Measurements from ENCODE around the gene PEX11B.

PEX11B gene

GRCh38 chr1:145918144-145918991 lies at the start of gene PEX11B:
PEX11B (minus strand) TSS chr1:145918717; CDS start chr1:145918688, 29 bp downstream.
- H3K4me3 ChIP-seq (ENCODE audit: low read length) = peak within 1 kb of the TSS; percentile 95
- no peak for TF ChIP-seq CTCF (conservative IDR thresholded peaks at IDR 0.05; ENCODE audit: low read depth, low read length)
- peak; percentile 62 for DNase-seq (ENCODE audit: low read depth)

- TF ChIP-seq CTCF (conservative IDR thresholded peaks at IDR 0.05; ENCODE audit: low read depth, low read length) = no peak
- no peak for DNase-seq (ENCODE audit: low read depth)
These were observed 48.8 kb upstream of the PEX11B start for GRCh38 chr1:145967288-145967687.

GRCh38 chr1:145965119-145965744 lies 46.7 kb upstream of the PEX11B start:
- no peak for DNase-seq (ENCODE audit: low read depth)
- no peak for TF ChIP-seq CTCF (conservative IDR thresholded peaks at IDR 0.05; ENCODE audit: low read depth, low read length)
- H3K4me3 ChIP-seq (ENCODE audit: low read length) = peak overlapping the region; percentile 73

More at GRCh38 chr1:145967288-145967687, 48.8 kb upstream of the PEX11B start:
- H3K4me3 ChIP-seq (ENCODE audit: low read length) = no peak overlapping the region

GRCh38 chr1:145964328-145965118 lies 46.0 kb upstream of the PEX11B start, which contains the start of the genes ANKRD34A and POLR3GL:
ANKRD34A (minus strand) TSS chr1:145964575; CDS start chr1:145961759, 2,816 bp downstream.
POLR3GL (plus strand) TSS chr1:145964690; CDS start chr1:145974866, 10,176 bp downstream.
- peak within 1 kb of the TSS; percentile 73 for H3K4me3 ChIP-seq (ENCODE audit: low read length)
- TF ChIP-seq CTCF (conservative IDR thresholded peaks at IDR 0.05; ENCODE audit: low read depth, low read length) = no peak
- DNase-seq (ENCODE audit: low read depth) = peak; percentile 75

- no peak for TF ChIP-seq CTCF (conservative IDR thresholded peaks at IDR 0.05; ENCODE audit: low read depth, low read length)
- H3K4me3 ChIP-seq (ENCODE audit: low read length) = peak overlapping the region; percentile 75
- no peak for DNase-seq (ENCODE audit: low read depth)
These were observed 44.9 kb upstream of the PEX11B start for GRCh38 chr1:145963265-145964019.
